Measurements from ENCODE around the gene ABCC1. TPM values are rescaled to one million over a fixed set of nuclear protein-coding genes. Genes with fewer than 3 reads are reported as not detected.

The ABCC1 gene
- polyA plus RNA-seq, 1 donor from 2014 or later = 3.0 TPM

DNA sequence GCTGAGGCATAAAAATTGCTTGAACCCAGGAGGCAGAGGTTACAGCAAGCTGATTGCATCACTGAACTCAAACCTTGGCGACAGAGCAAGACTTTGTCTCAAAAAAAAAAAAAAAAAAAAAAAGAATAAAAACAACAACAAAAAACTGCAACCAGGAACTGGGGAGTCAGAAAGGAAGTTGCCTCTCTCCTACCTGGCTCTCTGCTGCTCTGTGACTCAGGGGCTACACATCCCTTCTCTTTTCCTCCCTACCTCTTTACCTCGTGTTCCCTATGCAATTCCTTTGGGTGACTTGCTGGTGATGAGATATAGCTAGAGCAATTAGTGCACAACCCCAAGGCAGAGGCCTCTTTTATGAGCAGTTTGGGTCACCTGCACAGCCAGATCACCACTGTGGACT lies 95.9 kb downstream of the ABCC1 start:
- Histone ChIP-seq H3K27ac (ENCODE audit: low read length) (no peak overlapping the region), H3K9ac (ENCODE audit: low read length) (no peak overlapping the region), H3K27me3 (ENCODE audit: insufficient read depth, low read depth, low read length) (no peaks in the 10 kb centered on the region), H3K79me2 (replicated peaks; ENCODE audit: insufficient read depth, low read length) (no peaks in the 10 kb centered on the region), H3K9me2 (ENCODE audit: insufficient read depth, low read length) (no peaks in the 10 kb centered on the region), H3K36me3 (ENCODE audit: insufficient read depth, low read length) (no peaks in the 10 kb centered on the region), H3K4me2 (ENCODE audit: low read length) (no peak overlapping the region), H3F3A (ENCODE audit: insufficient read depth, low read length, poor library complexity, severe bottlenecking) (no peaks in the 10 kb centered on the region), H3K9me3 (ENCODE audit: low read length) (no peaks in the 10 kb centered on the region), H4K20me1 (ENCODE audit: insufficient read depth) (no peaks in the 10 kb centered on the region), H2AFZ (ENCODE audit: low read depth, low read length) (no peak overlapping the region), H3K4me3 (ENCODE audit: low read length) (no peak overlapping the region)
- TF ChIP-seq RAD21 (conservative IDR thresholded peaks at IDR 0.05) (no peak), EZH2 (IDR thresholded peaks at IDR 0.05; ENCODE audit: borderline replicate concordance, insufficient read depth, low read length, poor library complexity, severe bottlenecking) (no peak), TAF1 (IDR thresholded peaks at IDR 0.05; ENCODE audit: low read depth) (no peak)
- TF ChIP-seq, protein P1, sequence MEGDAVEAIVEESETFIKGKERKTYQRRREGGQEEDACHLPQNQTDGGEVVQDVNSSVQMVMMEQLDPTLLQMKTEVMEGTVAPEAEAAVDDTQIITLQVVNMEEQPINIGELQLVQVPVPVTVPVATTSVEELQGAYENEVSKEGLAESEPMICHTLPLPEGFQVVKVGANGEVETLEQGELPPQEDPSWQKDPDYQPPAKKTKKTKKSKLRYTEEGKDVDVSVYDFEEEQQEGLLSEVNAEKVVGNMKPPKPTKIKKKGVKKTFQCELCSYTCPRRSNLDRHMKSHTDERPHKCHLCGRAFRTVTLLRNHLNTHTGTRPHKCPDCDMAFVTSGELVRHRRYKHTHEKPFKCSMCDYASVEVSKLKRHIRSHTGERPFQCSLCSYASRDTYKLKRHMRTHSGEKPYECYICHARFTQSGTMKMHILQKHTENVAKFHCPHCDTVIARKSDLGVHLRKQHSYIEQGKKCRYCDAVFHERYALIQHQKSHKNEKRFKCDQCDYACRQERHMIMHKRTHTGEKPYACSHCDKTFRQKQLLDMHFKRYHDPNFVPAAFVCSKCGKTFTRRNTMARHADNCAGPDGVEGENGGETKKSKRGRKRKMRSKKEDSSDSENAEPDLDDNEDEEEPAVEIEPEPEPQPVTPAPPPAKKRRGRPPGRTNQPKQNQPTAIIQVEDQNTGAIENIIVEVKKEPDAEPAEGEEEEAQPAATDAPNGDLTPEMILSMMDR (IDR thresholded peaks at IDR 0.05; ENCODE audit: poor library complexity, severe bottlenecking) = no peak

DNA sequence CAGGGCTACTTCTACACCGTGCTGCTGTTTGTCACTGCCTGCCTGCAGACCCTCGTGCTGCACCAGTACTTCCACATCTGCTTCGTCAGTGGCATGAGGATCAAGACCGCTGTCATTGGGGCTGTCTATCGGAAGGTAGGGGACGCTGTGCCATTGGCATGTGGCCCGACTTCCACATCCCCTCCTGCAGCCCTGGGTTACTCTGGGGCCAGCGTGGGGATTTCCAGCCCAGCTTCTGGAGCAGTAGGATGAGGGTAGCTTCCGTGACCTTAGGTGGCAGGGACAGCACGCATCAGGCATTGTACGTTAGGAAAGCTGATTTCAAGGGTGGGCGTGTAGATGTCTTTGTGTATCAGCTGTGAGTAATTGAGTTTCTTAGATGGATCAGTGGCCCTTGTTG lies 96.5 kb downstream of the ABCC1 start:
- H3K9me2 ChIP-seq (ENCODE audit: insufficient read depth, low read length) = no peaks in the 10 kb centered on the region
- no peak overlapping the region for H3K9ac ChIP-seq (ENCODE audit: low read length)
- H3K36me3 ChIP-seq (ENCODE audit: insufficient read depth, low read length) = no peaks in the 10 kb centered on the region
- H4K20me1 ChIP-seq (ENCODE audit: insufficient read depth) = no peaks in the 10 kb centered on the region
- H3F3A ChIP-seq (ENCODE audit: insufficient read depth, low read length, poor library complexity, severe bottlenecking) = no peaks in the 10 kb centered on the region
- H3K27me3 ChIP-seq (ENCODE audit: insufficient read depth, low read depth, low read length) = no peaks in the 10 kb centered on the region
- H3K4me2 ChIP-seq (ENCODE audit: low read length) = no peak overlapping the region
- H3K9me3 ChIP-seq (ENCODE audit: low read length) = no peaks in the 10 kb centered on the region
- H3K27ac ChIP-seq (ENCODE audit: low read length) = no peak overlapping the region
- H3K79me2 ChIP-seq (replicated peaks; ENCODE audit: insufficient read depth, low read length) = no peaks in the 10 kb centered on the region
- H3K4me3 ChIP-seq (ENCODE audit: low read length) = no peak overlapping the region
- TF ChIP-seq, protein P1 (IDR thresholded peaks at IDR 0.05; ENCODE audit: poor library complexity, severe bottlenecking) = no peak
- TF ChIP-seq POLR2AphosphoS5 (IDR thresholded peaks at IDR 0.05) (no peak), TAF1 (IDR thresholded peaks at IDR 0.05; ENCODE audit: low read depth) (no peak), RAD21 (conservative IDR thresholded peaks at IDR 0.05) (no peak), MXI1 (conservative IDR thresholded peaks at IDR 0.05; ENCODE audit: poor library complexity, severe bottlenecking) (no peak), EP300 (conservative IDR thresholded peaks at IDR 0.05; ENCODE audit: poor library complexity, severe bottlenecking) (no peak)
- TF ChIP-seq, protein P2, sequence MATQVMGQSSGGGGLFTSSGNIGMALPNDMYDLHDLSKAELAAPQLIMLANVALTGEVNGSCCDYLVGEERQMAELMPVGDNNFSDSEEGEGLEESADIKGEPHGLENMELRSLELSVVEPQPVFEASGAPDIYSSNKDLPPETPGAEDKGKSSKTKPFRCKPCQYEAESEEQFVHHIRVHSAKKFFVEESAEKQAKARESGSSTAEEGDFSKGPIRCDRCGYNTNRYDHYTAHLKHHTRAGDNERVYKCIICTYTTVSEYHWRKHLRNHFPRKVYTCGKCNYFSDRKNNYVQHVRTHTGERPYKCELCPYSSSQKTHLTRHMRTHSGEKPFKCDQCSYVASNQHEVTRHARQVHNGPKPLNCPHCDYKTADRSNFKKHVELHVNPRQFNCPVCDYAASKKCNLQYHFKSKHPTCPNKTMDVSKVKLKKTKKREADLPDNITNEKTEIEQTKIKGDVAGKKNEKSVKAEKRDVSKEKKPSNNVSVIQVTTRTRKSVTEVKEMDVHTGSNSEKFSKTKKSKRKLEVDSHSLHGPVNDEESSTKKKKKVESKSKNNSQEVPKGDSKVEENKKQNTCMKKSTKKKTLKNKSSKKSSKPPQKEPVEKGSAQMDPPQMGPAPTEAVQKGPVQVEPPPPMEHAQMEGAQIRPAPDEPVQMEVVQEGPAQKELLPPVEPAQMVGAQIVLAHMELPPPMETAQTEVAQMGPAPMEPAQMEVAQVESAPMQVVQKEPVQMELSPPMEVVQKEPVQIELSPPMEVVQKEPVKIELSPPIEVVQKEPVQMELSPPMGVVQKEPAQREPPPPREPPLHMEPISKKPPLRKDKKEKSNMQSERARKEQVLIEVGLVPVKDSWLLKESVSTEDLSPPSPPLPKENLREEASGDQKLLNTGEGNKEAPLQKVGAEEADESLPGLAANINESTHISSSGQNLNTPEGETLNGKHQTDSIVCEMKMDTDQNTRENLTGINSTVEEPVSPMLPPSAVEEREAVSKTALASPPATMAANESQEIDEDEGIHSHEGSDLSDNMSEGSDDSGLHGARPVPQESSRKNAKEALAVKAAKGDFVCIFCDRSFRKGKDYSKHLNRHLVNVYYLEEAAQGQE (IDR thresholded peaks at IDR 0.05; ENCODE audit: borderline replicate concordance) = no peak
- no peak overlapping the region for H2AFZ ChIP-seq (ENCODE audit: low read depth, low read length)
